Amniotic epithelial cell (primary cell): Measurements from ENCODE around the gene CASP4.
"Not testable (repeated sequence)": the region's sequence is repeated elsewhere in the genome, so short reads cannot be mapped to it uniquely, and the experiment has no call there.

Source experiments
- DNase-seq: peaks from one replicate; pipeline ENCODE4 v3.0.0-alpha.2; 2010; ENCODE audit warnings: low read depth

CASP4 gene

GRCh38 chr11:104956528-104956927, 11.8 kb downstream of the CASP4 start:
- peak; percentile 46 for DNase-seq

- peak; percentile 59 for DNase-seq
These were observed 21.5 kb downstream of the CASP4 start for GRCh38 chr11:104946907-104947306.

GRCh38 chr11:104944076-104944475, 24.3 kb downstream of the CASP4 start:
- no peak for DNase-seq

GRCh38 chr11:104943561-104943960, 24.8 kb downstream of the CASP4 start:
- no peak for DNase-seq

- no peak for DNase-seq
These were observed 33.8 kb downstream of the CASP4 start for GRCh38 chr11:104934594-104934993.

GRCh38 chr11:104934073-104934472, 34.3 kb downstream of the CASP4 start:
- DNase-seq: not testable (repeated sequence)

- peak; percentile 84 for DNase-seq
These were observed 39.6 kb downstream of the CASP4 start for GRCh38 chr11:104928811-104929210.

GRCh38 chr11:104926771-104927611, 41.4 kb downstream of the CASP4 start:
- peak; percentile 11 for DNase-seq

- DNase-seq: no peak
These were observed 42.5 kb downstream of the CASP4 start for GRCh38 chr11:104925850-104926249.

GRCh38 chr11:104918113-104918824, 50.1 kb downstream of the CASP4 start:
- DNase-seq: peak; percentile 73

- no peak for DNase-seq
These were observed 50.9 kb downstream of the CASP4 start for GRCh38 chr11:104917271-104918112.

- no peak for DNase-seq
These were observed 51.9 kb downstream of the CASP4 start for GRCh38 chr11:104916442-104916841.

- DNase-seq: no peak
These were observed 56.3 kb downstream of the CASP4 start for GRCh38 chr11:104912102-104912501.

GRCh38 chr11:104908186-104908531, 60.2 kb downstream of the CASP4 start:
- DNase-seq: no peak

- no peak for DNase-seq
These were observed 60.7 kb downstream of the CASP4 start for GRCh38 chr11:104907521-104908185.

- no peak for DNase-seq
These were observed 63.1 kb downstream of the CASP4 start for GRCh38 chr11:104905271-104905670.

- no peak for DNase-seq
These were observed 69.1 kb downstream of the CASP4 start for GRCh38 chr11:104899226-104899625.

GRCh38 chr11:104898685-104899013, 69.7 kb downstream of the CASP4 start:
- DNase-seq: peak; percentile 11

GRCh38 chr11:104897891-104898684, 70.3 kb downstream of the CASP4 start, which contains the start of gene CASP12:
CASP12 (minus strand) TSS chr11:104898460.
- no peak for DNase-seq

GRCh38 chr11:104895634-104896033, 72.7 kb downstream of the CASP4 start:
- DNase-seq: no peak

- no peak for DNase-seq
These were observed 74.5 kb downstream of the CASP4 start for GRCh38 chr11:104893876-104894275.
